ENCODE data around the gene SPATS2L. TPM values are rescaled to one million over a fixed set of nuclear protein-coding genes. Genes with fewer than 3 reads are reported as not detected.

The SPATS2L gene
- total RNA-seq, 4 donors from 2014 or later = 60.7 to 81.3 (median 61.3) TPM

GRCh38 chr2:200461846-200462710 is 155.6 kb downstream of the SPATS2L start:
- TF ChIP-seq, protein P1, sequence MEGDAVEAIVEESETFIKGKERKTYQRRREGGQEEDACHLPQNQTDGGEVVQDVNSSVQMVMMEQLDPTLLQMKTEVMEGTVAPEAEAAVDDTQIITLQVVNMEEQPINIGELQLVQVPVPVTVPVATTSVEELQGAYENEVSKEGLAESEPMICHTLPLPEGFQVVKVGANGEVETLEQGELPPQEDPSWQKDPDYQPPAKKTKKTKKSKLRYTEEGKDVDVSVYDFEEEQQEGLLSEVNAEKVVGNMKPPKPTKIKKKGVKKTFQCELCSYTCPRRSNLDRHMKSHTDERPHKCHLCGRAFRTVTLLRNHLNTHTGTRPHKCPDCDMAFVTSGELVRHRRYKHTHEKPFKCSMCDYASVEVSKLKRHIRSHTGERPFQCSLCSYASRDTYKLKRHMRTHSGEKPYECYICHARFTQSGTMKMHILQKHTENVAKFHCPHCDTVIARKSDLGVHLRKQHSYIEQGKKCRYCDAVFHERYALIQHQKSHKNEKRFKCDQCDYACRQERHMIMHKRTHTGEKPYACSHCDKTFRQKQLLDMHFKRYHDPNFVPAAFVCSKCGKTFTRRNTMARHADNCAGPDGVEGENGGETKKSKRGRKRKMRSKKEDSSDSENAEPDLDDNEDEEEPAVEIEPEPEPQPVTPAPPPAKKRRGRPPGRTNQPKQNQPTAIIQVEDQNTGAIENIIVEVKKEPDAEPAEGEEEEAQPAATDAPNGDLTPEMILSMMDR (IDR thresholded peaks at IDR 0.05) = no peak
- no peak for TF ChIP-seq POLR2A (IDR thresholded peaks at IDR 0.05)
- H3K4me3 ChIP-seq (ENCODE audit: low read depth, poor library complexity, severe bottlenecking) = no peak overlapping the region
- no peak for DNase-seq (ENCODE audit: low spot score in 2 of 2)
- intact Hi-C loops (cut with DNase I; ENCODE audit: low total_unique reads) = no loop called here
- WGBS, 2 donors = 92% methylated on average over 2 of the region's 2 CpGs

GRCh38 chr2:200463452-200463851 is 157.0 kb downstream of the SPATS2L start:
- no peak overlapping the region for H3K4me3 ChIP-seq (ENCODE audit: low read depth, poor library complexity, severe bottlenecking)
- intact Hi-C loops (cut with DNase I; ENCODE audit: low total_unique reads) = no loop called here
- DNase-seq (ENCODE audit: low spot score in 2 of 2) = no peak
- TF ChIP-seq POLR2A (IDR thresholded peaks at IDR 0.05) = no peak
- TF ChIP-seq, protein P1 (IDR thresholded peaks at IDR 0.05) = no peak
- WGBS, 2 donors = 92 to 93% methylated on average over 2 of the region's 2 CpGs

GRCh38 chr2:200466425-200467418 is 160.2 kb downstream of the SPATS2L start:
- TF ChIP-seq POLR2A (IDR thresholded peaks at IDR 0.05) = no peak
- TF ChIP-seq, protein P1 (IDR thresholded peaks at IDR 0.05) = no peak
- intact Hi-C loops (cut with DNase I; ENCODE audit: low total_unique reads) = no loop called here
- peak in 1 of 2 donors; percentile 45 for DNase-seq (ENCODE audit: low spot score in 2 of 2)
- 56 to 65% methylated on average over 12 of the region's 12 CpGs for WGBS, 2 donors
- no peak overlapping the region for H3K4me3 ChIP-seq (ENCODE audit: low read depth, poor library complexity, severe bottlenecking)

GRCh38 chr2:200467806-200468681 is 161.6 kb downstream of the SPATS2L start:
- intact Hi-C loops (cut with DNase I; ENCODE audit: low total_unique reads) = no loop called here
- H3K4me3 ChIP-seq (ENCODE audit: low read depth, poor library complexity, severe bottlenecking) = no peak overlapping the region
- no peak for DNase-seq (ENCODE audit: low spot score in 2 of 2)
- TF ChIP-seq, protein P1 (IDR thresholded peaks at IDR 0.05) = no peak
- TF ChIP-seq POLR2A (IDR thresholded peaks at IDR 0.05) = no peak
- WGBS, 2 donors = 85 to 86% methylated on average over 8 of the region's 8 CpGs

GRCh38 chr2:200469708-200470211 is 163.3 kb downstream of the SPATS2L start:
- TF ChIP-seq POLR2A (IDR thresholded peaks at IDR 0.05) = no peak
- TF ChIP-seq, protein P1 (IDR thresholded peaks at IDR 0.05) = no peak
- WGBS, 2 donors = 88 to 91% methylated on average over 13 of the region's 13 CpGs
- DNase-seq (ENCODE audit: low spot score in 2 of 2) = no peak
- no peak overlapping the region for H3K4me3 ChIP-seq (ENCODE audit: low read depth, poor library complexity, severe bottlenecking)
- intact Hi-C loops (cut with DNase I; ENCODE audit: low total_unique reads) = no loop called here

Measured in lower leg skin (tissue), 4 donors.